Activated CD4-positive, alpha-beta T cell treated with anti-CD3 and anti-CD28 coated beads for 24 hours (primary cell): ENCODE data around the gene TSGA10IP.

ENCODE experiments used
- DNase-seq, 2 donors: peaks; one replicate each; pipeline ENCODE4 v3.0.0-alpha.2; 2020; ENCODE audit warnings: low read depth in 2 of 2

TSGA10IP gene

DNA sequence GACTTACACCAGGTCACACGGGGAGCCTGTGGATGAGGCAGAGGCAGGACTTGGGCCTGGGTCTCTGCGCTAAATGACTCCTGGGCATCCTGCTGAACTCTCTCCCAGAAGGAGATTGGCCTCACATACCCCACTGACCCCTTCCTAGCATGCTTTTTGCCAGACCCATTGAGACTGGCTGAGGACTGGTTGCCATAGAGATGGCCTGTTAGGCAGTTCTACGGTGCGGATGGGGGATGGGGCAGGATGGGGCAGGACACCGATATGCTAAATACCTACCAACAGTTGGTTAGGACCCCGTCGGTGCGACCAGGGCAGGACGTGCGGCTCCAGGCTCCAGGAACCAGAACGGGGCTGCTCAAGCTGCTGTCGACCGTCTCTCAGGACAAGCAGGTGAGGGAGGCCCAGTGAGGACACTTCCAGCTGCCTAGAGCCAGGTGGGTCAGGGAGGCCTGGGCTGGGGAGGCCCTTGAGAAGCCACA is at the start of gene TSGA10IP:
Gene TSGA10IP, plus strand, starts transcription at position 51 of the 482 bp plus-strand sequence. Its CDS starts 196 bp downstream, at position 247.
- DNase-seq = no peak

DNA sequence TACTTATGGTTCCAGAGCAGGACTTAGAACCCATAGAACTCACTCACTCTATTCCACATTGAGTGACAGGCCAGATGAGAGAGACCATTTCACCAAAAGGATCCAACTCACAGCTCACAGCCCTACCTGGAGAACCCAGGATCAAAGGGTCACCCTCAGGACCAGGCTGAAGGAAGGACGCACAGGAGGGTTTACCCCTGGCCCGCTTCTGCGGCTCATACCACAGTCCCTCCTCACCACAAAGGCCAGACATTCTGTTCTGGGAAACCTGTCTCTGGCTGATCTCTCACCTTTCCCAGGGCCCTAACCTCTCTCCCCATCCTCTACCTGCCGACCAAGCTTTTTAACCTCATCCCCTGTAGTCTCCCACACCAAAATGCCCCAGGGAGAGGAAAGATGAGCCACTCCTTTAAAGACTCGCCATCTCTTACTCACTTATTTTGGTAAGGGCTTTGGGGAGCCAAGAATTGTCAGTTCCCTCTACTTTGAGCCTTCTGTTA is 49.7 kb upstream of the TSGA10IP start:
- no peak for DNase-seq

- no peak for DNase-seq
These were observed 49.0 kb upstream of the TSGA10IP start for GRCh38 chr11:65896034-65896999.

- no peak for DNase-seq
These were observed 48.2 kb upstream of the TSGA10IP start for GRCh38 chr11:65897020-65897471.

DNA sequence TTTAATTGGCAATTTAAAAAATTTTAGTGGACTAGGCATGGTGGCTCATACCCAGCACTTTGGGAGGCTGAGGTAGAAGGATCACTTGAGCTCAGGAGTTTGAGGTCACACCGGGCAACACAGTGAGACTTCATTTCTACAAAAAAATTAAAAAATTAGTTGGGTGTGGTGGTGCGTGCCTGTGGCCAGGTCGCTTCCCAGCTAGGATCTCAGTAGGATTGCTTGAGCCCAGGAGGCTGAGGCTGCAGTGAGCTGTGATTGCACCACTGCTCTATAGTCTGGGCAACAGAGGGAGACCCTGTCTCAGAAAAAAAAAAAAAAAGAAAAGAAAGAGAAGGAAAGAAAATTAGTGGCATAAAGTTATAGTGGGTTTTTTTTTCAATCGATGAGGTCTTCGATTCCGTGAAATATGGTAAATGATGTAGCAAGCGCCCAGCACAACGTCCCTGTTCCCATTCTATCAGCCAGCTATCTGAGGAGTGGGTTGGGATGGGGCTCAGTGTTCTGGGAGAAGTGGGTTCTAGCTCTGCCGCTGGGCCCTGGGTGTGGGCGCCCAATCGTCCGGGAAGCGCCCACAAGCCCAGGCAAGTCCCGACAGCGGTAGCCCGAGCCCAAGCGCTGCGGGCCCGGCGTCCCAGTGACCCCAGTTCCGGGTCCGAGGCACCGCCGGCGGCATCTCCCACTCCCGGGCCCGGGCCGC is 46.5 kb upstream of the TSGA10IP start:
- no peak for DNase-seq

DNA sequence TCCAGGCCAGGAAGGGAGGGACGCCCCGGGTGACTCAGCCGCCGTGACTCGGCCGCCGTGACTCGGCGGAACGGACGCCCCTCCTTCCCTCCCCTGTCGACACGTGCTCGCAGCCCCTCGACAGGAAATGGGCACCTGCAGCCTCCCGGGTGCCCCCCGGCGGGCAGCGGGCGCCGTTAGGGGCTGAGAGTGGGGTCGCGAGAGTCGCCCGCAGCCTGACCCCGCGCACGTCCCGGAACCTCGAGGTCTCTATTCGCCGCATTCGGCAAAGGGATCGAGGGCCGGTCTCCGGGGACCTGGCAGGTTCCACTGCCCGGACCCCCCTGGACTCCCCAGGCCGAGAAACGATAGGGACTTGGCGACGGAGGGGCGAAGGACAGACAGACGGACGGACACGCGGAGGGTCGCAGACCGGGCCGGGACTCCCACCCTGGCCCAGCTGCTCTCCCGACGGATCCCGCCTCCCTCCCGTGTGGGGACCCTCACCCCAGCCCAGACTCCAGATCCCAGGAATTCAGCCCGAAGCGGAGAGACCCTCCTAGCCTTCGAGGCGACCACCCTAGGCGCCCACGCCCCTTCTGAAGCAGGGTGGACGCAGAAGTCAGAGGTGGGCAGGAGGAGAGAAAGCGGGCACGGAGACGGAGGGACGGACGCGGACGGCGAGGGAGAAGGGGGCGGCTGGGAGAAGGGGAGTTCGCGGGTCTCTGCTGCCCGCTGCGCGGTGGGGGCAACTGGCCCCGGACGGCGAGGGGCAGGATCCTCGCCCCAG is 45.7 kb upstream of the TSGA10IP start:
- peak; percentile 64 to 74 for DNase-seq

DNA sequence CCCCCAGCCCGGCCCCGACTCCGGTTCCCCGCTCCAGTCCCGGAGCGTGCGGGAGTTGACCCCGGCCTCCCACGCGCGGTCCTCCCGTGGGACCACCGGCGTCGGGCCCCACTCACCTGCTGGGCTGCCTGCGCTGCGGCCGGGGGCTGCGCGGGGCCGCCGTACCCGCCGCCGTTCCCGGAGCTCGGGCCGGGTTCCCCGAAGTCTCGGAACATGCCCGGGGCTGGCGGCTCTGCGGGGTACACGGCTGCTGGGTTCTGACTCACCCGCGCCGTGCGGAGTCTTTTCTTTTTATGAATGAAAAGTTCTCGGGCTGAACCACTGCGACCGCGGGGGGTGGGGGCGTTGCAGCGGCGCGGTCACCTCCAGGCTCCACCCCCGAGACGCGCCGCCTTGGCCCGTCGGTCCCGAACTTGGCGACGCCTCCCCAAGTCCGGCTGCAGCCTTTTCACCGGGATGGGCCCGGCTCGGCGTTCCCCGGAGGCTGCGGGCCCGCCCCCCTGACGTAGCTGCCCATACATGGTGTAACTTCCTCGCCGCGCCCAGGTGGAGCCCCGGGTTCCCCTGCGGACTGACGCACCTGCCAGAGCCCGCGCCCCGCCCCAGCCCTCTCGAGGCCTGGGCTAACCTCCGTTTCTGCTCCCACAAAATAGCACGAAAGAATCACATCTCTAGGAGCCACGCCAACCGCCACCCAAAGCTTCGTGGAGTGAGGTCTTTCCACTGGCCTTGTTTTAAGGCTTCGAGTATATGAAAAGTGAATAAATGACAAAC is 45.0 kb upstream of the TSGA10IP start, which contains the start of gene FOSL1:
Gene FOSL1, minus strand, starts transcription at position 264 of the 774 bp plus-strand sequence. Its CDS starts 49 bp downstream, at position 215.
- peak; percentile 90 to 95 for DNase-seq

GRCh38 chr11:65900899-65901180 is 44.4 kb upstream of the TSGA10IP start:
- DNase-seq = no peak

GRCh38 chr11:65903068-65903481 is 42.2 kb upstream of the TSGA10IP start:
- no peak for DNase-seq

GRCh38 chr11:65903715-65904114 is 41.6 kb upstream of the TSGA10IP start:
- DNase-seq = no peak

DNA sequence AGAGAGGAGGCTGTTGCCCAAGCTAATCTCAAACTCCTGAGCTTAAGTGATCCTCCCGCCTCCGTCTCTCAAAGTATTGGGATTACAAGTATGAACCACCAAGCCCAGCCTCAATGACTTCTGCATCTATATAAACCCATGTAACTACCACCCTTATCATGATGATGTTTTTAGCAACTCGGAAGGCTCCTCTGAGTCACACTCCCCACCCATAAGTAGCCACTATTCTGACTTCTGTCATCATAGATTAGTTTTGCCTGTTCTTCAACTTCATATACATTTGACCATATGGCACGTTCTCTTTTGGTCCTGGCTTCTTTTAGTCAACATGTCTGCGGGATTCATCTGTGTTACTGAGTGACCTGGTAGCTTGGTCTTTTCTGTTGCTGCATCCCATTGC is 38.7 kb upstream of the TSGA10IP start:
- no peak for DNase-seq

DNA sequence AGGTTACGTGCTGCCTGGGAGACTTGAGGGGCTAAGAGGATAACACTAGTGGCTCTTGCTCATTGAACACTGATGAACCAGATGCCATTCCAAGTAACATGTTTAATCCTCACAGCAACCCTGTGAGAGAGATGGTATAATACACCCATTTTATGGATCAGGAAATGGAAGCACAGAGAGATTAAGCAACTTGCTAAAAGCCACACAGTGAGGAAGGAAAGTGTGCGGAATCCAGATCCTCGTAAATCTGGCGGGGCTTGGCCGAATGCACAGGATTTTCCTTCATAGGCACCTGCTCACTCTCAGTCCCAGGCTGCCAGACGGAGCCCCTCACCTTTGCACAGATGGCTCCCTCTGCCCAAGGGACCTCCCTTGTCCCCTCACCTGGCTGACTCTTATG is 37.4 kb upstream of the TSGA10IP start:
- DNase-seq = no peak

DNA sequence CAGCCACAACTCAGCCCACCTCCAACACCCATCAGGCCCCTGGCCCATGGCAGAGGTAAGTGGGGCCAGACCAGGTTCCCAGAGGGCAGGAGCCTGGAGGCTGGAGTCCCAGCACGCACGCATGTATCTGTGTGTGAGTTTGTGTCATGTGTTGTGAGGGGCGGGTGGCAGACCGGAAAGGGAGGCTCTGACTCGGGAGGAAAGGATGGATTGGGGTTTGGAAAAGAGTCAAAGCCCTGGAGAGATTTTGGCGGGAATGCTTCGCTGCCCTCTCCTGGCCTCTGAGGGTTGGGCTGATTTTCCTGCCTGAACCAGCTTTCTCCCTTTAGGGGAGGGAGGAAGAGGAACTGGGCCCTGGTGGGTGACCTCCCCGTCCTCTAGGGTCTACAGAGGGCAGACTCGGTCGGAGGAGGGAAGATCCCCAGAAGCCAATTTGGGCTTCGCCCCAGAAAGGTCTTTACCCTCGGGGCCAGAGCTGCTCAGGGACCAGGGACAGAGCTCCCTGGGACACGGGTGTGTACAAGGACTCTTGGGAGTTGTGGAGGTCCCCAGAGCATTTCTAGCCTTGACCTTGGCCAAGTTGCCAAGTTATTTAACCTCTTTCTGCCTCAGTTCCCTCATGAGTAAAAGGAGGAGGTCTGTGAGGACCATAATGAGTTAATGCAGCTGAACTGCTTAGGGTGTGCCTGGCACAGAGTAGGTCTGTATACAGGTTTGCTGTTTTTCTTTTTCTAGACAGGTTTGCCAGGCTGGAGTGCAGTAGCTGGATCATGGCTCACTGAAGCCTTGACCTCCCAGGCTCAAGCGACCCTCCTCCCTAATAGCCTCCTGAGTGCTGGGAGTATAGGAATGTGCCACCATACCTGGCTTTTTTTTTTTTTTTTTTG is 33.4 kb upstream of the TSGA10IP start:
- no peak for DNase-seq

DNA sequence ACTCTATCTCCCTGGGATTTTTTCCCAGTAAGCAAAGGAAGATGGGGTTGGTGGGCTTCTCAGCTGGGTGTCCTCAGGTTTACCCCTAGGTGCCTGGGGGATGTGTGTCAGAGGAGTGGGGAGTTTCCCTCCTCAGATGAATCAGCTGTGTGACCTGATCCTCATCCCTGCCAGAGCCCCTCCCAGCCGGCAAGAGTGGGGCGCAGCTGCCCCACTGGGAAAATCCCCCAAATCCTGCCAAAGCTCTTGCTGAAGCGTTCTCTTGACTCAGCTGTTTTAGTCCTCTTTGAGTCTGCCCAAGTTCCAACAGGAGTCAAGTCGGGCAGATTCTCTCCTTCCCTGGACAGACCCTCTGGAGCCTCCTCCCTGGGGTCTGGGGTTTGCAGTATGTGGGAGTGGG is 32.4 kb upstream of the TSGA10IP start:
- DNase-seq = no peak

GRCh38 chr11:65915101-65915820 is 30.0 kb upstream of the TSGA10IP start:
- no peak for DNase-seq

DNA sequence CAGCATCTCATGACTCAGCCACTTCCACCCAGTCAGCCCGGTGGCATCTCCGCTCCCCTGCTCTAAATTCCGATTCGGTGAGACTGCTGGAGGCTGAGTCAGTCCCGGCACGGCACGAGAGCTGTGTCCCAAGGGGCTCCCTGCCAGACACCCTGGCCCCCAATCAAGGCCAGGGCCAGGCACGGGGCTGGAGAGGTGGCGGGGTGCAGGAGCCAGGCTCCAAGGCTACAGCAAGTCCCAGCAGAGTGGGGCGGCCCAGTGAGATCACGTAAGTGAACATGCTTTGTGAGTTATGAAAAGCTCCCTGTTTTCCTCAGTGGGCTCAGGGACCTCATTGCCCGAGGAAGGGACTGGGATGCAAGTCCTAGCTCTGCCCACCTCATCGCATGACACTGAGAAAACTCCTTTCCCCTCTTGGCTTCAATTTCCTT is 29.4 kb upstream of the TSGA10IP start:
- DNase-seq = no peak

DNA sequence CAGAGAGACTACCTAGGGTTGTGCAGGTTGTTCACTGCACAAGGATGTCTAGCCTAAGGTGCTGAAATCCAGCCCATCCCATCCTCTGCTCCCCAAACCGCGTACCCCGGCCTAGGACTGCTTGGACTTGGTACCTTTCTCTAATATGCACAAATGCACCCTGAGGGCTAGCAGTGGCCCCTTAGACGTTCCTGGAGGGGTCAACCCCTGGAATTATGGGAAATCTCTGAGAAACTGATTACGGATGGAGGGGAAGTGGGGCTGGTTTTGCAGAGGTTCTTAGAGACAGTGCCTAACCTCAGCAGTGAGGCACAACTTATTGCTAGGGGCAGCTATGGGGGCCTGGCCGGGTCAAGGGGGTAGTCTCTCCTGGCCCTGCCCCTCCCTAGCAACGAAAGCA is 28.9 kb upstream of the TSGA10IP start:
- DNase-seq = no peak

- DNase-seq = no peak
These were observed 28.2 kb upstream of the TSGA10IP start for GRCh38 chr11:65917077-65917433.
